KMS-11 (cell line): ENCODE data around the gene CDK14.
"Not testable (repeated sequence)": the region's sequence is repeated elsewhere in the genome, so short reads cannot be mapped to it uniquely, and the experiment has no call there.

Source experiments
- H2AFZ ChIP-seq: fragments of 200-600 bp; sonication (generic); 2 replicates; pipeline ENCODE4 v1.6.1; 2016; ENCODE audit warnings: antibody characterized with exemption, mixed run types, low read depth
- H3K27ac ChIP-seq: fragments of 200-600 bp; sonication (generic); 2 replicates; pipeline ENCODE4 v1.6.1; 2016; ENCODE audit warnings: mild to moderate bottlenecking, mixed run types
- H3K27me3 ChIP-seq: fragments of 200-600 bp; sonication (generic); 2 replicates; pipeline ENCODE4 v1.6.1; 2017; ENCODE audit warnings: mild to moderate bottlenecking, low read depth, mixed run types, moderate library complexity; ENCODE audit not compliant: insufficient read depth
- H3K36me3 ChIP-seq: fragments of 200-600 bp; sonication (generic); 2 replicates; pipeline ENCODE4 v1.6.1; 2017; ENCODE audit warnings: mild to moderate bottlenecking, mixed run types; ENCODE audit not compliant: insufficient read depth
- H3K4me1 ChIP-seq: fragments of 200-600 bp; sonication (generic); 2 replicates; pipeline ENCODE4 v1.6.1; 2016; ENCODE audit warnings: mild to moderate bottlenecking, low read depth, mixed run types; ENCODE audit not compliant: poor library complexity, severe bottlenecking
- H3K4me2 ChIP-seq: fragments of 200-600 bp; sonication (generic); 2 replicates; pipeline ENCODE4 v1.7.0; 2016; ENCODE audit warnings: mild to moderate bottlenecking, mixed run types
- H3K4me3 ChIP-seq: fragments of 200-600 bp; sonication (generic); IDR thresholded peaks from 2 replicates; pipeline ENCODE4 v1.6.1; 2017; ENCODE audit warnings: low read depth, low read length, mixed read lengths; ENCODE audit not compliant: insufficient read depth
- H3K79me2 ChIP-seq: fragments of 200-600 bp; sonication (generic); 2 replicates; pipeline ENCODE4 v1.6.1; 2016; ENCODE audit warnings: low read depth, mixed run types; ENCODE audit not compliant: insufficient read depth
- H3K9ac ChIP-seq: fragments of 200-600 bp; sonication (generic); 2 replicates; pipeline ENCODE4 v1.6.1; 2016; ENCODE audit warnings: mild to moderate bottlenecking, mixed run types
- H4K20me1 ChIP-seq: fragments of 200-600 bp; sonication (generic); 2 replicates; pipeline ENCODE4 v1.6.1; 2016; ENCODE audit warnings: mild to moderate bottlenecking, mixed run types; ENCODE audit not compliant: insufficient read depth
- TF ChIP-seq, protein P1 (sequence below): fragments of 200-600 bp; sonication (generic); conservative IDR thresholded peaks from 2 replicates; pipeline ENCODE4 v1.6.1; 2017; ENCODE audit warnings: low read depth, mild to moderate bottlenecking, antibody characterized with exemption, low read length, moderate library complexity, mixed read lengths

Gene CDK14

DNA sequence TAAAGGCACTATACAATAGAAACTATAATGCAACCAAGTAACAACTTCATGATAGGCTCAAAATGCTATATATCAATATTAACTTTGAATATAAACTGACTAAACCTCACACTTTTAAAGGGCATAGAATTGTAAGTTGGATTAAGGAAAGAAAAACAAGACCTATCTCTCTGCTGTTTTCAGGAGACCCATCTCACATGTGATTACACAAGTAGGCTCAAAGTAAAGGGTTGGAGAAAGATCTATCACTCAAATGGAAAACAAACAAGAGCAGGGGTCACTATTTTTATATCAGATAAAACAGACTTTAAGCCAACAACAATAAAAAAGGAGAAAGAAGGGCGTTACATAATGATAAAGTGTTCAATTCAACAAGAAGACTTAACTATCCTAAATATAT is 155.5 kb downstream of the CDK14 start:
- no peak overlapping the region for H3K9ac ChIP-seq
- H3K4me3 ChIP-seq = no peak overlapping the region
- no peaks in the 10 kb centered on the region for H3K27me3 ChIP-seq
- H3K27ac ChIP-seq = no peak overlapping the region
- H3K79me2 ChIP-seq = peaks cover 93% of the 10 kb centered on the region
- no peak overlapping the region for H3K4me2 ChIP-seq
- H4K20me1 ChIP-seq = peaks cover 11% of the 10 kb centered on the region
- TF ChIP-seq, protein P1, sequence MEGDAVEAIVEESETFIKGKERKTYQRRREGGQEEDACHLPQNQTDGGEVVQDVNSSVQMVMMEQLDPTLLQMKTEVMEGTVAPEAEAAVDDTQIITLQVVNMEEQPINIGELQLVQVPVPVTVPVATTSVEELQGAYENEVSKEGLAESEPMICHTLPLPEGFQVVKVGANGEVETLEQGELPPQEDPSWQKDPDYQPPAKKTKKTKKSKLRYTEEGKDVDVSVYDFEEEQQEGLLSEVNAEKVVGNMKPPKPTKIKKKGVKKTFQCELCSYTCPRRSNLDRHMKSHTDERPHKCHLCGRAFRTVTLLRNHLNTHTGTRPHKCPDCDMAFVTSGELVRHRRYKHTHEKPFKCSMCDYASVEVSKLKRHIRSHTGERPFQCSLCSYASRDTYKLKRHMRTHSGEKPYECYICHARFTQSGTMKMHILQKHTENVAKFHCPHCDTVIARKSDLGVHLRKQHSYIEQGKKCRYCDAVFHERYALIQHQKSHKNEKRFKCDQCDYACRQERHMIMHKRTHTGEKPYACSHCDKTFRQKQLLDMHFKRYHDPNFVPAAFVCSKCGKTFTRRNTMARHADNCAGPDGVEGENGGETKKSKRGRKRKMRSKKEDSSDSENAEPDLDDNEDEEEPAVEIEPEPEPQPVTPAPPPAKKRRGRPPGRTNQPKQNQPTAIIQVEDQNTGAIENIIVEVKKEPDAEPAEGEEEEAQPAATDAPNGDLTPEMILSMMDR = no peak
- no peak overlapping the region for H2AFZ ChIP-seq
- peaks cover 52% of the 10 kb centered on the region for H3K4me1 ChIP-seq
- no peaks in the 10 kb centered on the region for H3K36me3 ChIP-seq

- Histone ChIP-seq H3K4me2 (no peak overlapping the region), H3K9ac (no peak overlapping the region), H4K20me1 (peaks cover 13% of the 10 kb centered on the region), H3K4me1 (peaks cover 48% of the 10 kb centered on the region), H3K27ac (no peak overlapping the region), H2AFZ (no peak overlapping the region), H3K79me2 (peaks cover 93% of the 10 kb centered on the region), H3K4me3 (no peak overlapping the region), H3K27me3 (no peaks in the 10 kb centered on the region), H3K36me3 (no peaks in the 10 kb centered on the region)
- TF ChIP-seq, protein P1 = no peak
These were observed 155.9 kb downstream of the CDK14 start for GRCh38 chr7:90752051-90752450.

GRCh38 chr7:90755041-90755440 is 158.9 kb downstream of the CDK14 start:
- no peak overlapping the region for H3K4me3 ChIP-seq
- H3K4me1 ChIP-seq = peaks cover 37% of the 10 kb centered on the region
- H3K36me3 ChIP-seq = no peaks in the 10 kb centered on the region
- H3K79me2 ChIP-seq = peaks cover 97% of the 10 kb centered on the region
- no peak overlapping the region for H3K4me2 ChIP-seq
- H3K27me3 ChIP-seq = no peaks in the 10 kb centered on the region
- TF ChIP-seq, protein P1 = no peak
- H4K20me1 ChIP-seq = peaks cover 23% of the 10 kb centered on the region
- H3K27ac ChIP-seq = no peak overlapping the region
- no peak overlapping the region for H2AFZ ChIP-seq
- H3K9ac ChIP-seq = no peak overlapping the region

DNA sequence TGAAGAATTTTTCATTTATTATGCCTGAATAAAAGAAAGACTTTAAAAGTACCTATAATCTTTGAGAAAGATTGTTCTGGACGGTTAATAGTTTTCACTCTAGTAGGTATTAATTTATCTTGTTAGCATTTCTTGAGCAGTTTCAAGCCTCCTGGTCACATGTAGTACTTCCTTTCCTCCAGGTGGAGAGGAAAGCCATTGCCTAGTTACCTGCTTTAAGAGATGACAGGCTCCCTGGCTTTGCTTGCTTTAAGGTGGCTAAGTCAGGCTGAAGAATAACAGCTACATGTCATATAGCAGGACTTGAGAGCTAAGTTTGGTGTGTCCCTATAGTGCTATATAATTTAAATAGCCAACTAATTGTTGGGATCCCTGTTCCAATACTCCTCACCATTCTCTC is 160.2 kb downstream of the CDK14 start:
- Histone ChIP-seq H3K4me3 (no peak overlapping the region), H3K79me2 (peaks cover 100% of the 10 kb centered on the region), H4K20me1 (peaks cover 35% of the 10 kb centered on the region), H3K9ac (no peak overlapping the region), H3K36me3 (no peaks in the 10 kb centered on the region), H3K27me3 (no peaks in the 10 kb centered on the region), H2AFZ (no peak overlapping the region), H3K27ac (no peak overlapping the region), H3K4me2 (no peak overlapping the region), H3K4me1 (peaks cover 41% of the 10 kb centered on the region)
- TF ChIP-seq, protein P1 = no peak

DNA sequence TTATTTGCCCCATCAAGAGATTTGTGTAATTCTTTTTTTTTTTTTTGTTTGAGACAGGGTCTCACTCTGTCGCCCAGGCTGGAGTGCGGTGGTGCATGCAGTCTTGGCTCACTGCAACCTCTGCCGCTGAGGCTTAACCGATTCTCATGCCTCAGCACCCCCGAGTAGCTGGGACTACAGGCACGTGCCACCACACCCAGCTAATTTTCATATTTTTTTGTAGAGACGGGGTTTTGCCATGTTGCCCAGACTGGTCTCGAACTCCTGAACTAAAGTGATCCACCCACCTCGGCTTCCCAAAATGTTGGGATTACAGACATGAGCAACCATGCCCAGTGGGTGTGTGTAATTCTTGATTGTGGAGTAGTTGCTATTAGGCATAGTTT is 161.4 kb downstream of the CDK14 start:
- H3K9ac ChIP-seq, H3K27ac ChIP-seq, H3K4me3 ChIP-seq, H2AFZ ChIP-seq, H3K36me3 ChIP-seq, H3K4me2 ChIP-seq, H3K27me3 ChIP-seq: not testable (repeated sequence)
- Histone ChIP-seq H3K4me1 (peaks cover 33% of the 10 kb centered on the region), H3K79me2 (peaks cover 100% of the 10 kb centered on the region), H4K20me1 (peaks cover 34% of the 10 kb centered on the region)
